Endothelial cell of umbilical vein (primary cell): ENCODE measurements around the gene CPNE6. TPM values are rescaled to one million over a fixed set of nuclear protein-coding genes. Genes with fewer than 3 reads are reported as not detected.

Experiments
- BruUV-seq: library from RNA; stranded (reverse); fragments of 400-500 nt; replicated peaks from 2 replicates; lab custom pipeline; 2021; lab: Mats Ljungman, UMichigan
- CTCF ChIA-PET: fragments of 300-600, 350-600 bp; sonication (Branson Sonifier 250); formaldehyde crosslinking; loops from one replicate; lab custom pipeline; 2021; ENCODE audit warnings: antibody characterized with exemption, inconsistent platforms; lab: Charles Lee
- POLR2A ChIA-PET: fragments of 300-600, 350-600 bp; sonication (Branson Sonifier 250); formaldehyde crosslinking; loops from one replicate; lab custom pipeline; 2021; ENCODE audit warnings: antibody characterized with exemption, inconsistent platforms; lab: Charles Lee
- DNase-seq: peaks from one replicate; pipeline ENCODE4 v3.0.0-alpha.2; 2011; ENCODE audit warnings: low read depth, low spot score
- FAIRE-seq: peaks from 2 replicates; lab custom pipeline; 2011; peaks lifted over from hg19 to GRCh38; lab: Jason Lieb, UNC
- H2AFZ ChIP-seq: 2 replicates; pipeline ENCODE4 v1.6.0; 2012; ENCODE audit warnings: low read depth, low read length, control low read depth, inconsistent platforms
- H3K27ac ChIP-seq: 2 replicates; pipeline ENCODE4 v1.5.1; 2011; ENCODE audit warnings: low read depth, mild to moderate bottlenecking, control low read depth, low read length, moderate library complexity; ENCODE audit not compliant: insufficient read depth
- H3K27me3 ChIP-seq, 2 experiments: 2 replicates each; pipeline versions ENCODE4 v1.6.0 to v1.6.1; 2011; ENCODE audit warnings: low read length in 2 of 2, mixed read lengths in 1 of 2; ENCODE audit not compliant: control insufficient read depth in 2 of 2, insufficient read depth in 2 of 2
- H3K36me3 ChIP-seq, 2 experiments: 2 replicates in 1 of 2; 3 replicates in 1 of 2; pipeline ENCODE4 v1.5.1; 2011; ENCODE audit warnings: low read length in 2 of 2, mild to moderate bottlenecking in 1 of 2, moderate library complexity in 1 of 2; ENCODE audit not compliant: control insufficient read depth in 2 of 2, insufficient read depth in 2 of 2; ENCODE audit errors: extremely low read depth in 1 of 2
- H3K4me1 ChIP-seq: 3 replicates; pipeline ENCODE4 v1.5.1; 2011; ENCODE audit warnings: mild to moderate bottlenecking, low read length; ENCODE audit not compliant: control insufficient read depth, insufficient read depth; ENCODE audit errors: extremely low read depth
- H3K4me2 ChIP-seq: 2 replicates; pipeline ENCODE4 v1.6.1; 2011; ENCODE audit warnings: low read length, control low read depth, mixed read lengths; ENCODE audit not compliant: insufficient read depth
- H3K4me3 ChIP-seq, 3 experiments: fragments of 200-600 bp in 1 of 3; sonication (generic), shearing (Covaris generic) in 1 of 3; replicated peaks in 1 of 3; 2 replicates each; pipeline ENCODE4 v1.5.1; 2011 to 2016; ENCODE audit warnings: control low read depth in 3 of 3, low read length in 3 of 3, mild to moderate bottlenecking in 2 of 3, inconsistent platforms in 1 of 3, low read depth in 1 of 3, moderate library complexity in 1 of 3; ENCODE audit not compliant: insufficient read depth in 1 of 3
- H3K79me2 ChIP-seq: 2 replicates; pipeline ENCODE4 v1.6.0; 2012; ENCODE audit warnings: low read length, inconsistent platforms; ENCODE audit not compliant: control insufficient read depth, insufficient read depth
- H3K9ac ChIP-seq: replicated peaks from 2 replicates; pipeline ENCODE3; 2011; ENCODE audit warnings: low read length, control low read depth; ENCODE audit not compliant: insufficient read depth; ENCODE audit errors: extremely low read depth
- H3K9me1 ChIP-seq: replicated peaks from 3 replicates; pipeline ENCODE4 v1.6.0; 2011; ENCODE audit warnings: mild to moderate bottlenecking, low read length; ENCODE audit not compliant: control insufficient read depth, insufficient read depth; ENCODE audit errors: extremely low read depth
- H3K9me3 ChIP-seq: replicated peaks from 2 replicates; pipeline ENCODE4 v1.5.1; 2012; ENCODE audit warnings: low read length, inconsistent platforms; ENCODE audit not compliant: control insufficient read depth, insufficient read depth
- H4K20me1 ChIP-seq: replicated peaks from 2 replicates; pipeline ENCODE3; 2011; ENCODE audit warnings: mild to moderate bottlenecking, low read length; ENCODE audit not compliant: control insufficient read depth, insufficient read depth; ENCODE audit errors: extremely low read depth
- CTCF ChIP-seq, 2 donors: IDR thresholded peaks; 1 replicate in 1 of 2; 2 replicates in 1 of 2; pipeline ENCODE4 v1.5.1; 2011; ENCODE audit warnings: low read length in 2 of 2, mild to moderate bottlenecking in 2 of 2, moderate library complexity in 2 of 2, control low read depth in 1 of 2, inconsistent platforms in 1 of 2, low read depth in 1 of 2; ENCODE audit not compliant: insufficient read depth in 1 of 2; ENCODE audit errors: extremely low read depth in 1 of 2
- EZH2 ChIP-seq: IDR thresholded peaks from 2 replicates; pipeline ENCODE4 v1.6.1; 2012; ENCODE audit warnings: borderline replicate concordance, low read depth, mild to moderate bottlenecking, moderate library complexity, low read length, inconsistent platforms; ENCODE audit not compliant: severe bottlenecking
- FOS ChIP-seq: IDR thresholded peaks from 2 replicates; pipeline ENCODE4 v1.6.1; 2011; ENCODE audit warnings: mild to moderate bottlenecking, low read length, moderate library complexity, borderline replicate concordance; ENCODE audit not compliant: insufficient read depth
- GATA2 ChIP-seq: IDR thresholded peaks from 2 replicates; pipeline ENCODE4 v1.7.0; 2011; ENCODE audit warnings: low read depth, mild to moderate bottlenecking, moderate library complexity, mixed read lengths, low read length; ENCODE audit not compliant: insufficient read length, insufficient read depth
- JUN ChIP-seq: IDR thresholded peaks from 2 replicates; pipeline ENCODE4 v1.6.1; 2011; ENCODE audit warnings: borderline replicate concordance, low read depth; ENCODE audit not compliant: insufficient read length, insufficient read depth
- MAX ChIP-seq: IDR thresholded peaks from 2 replicates; pipeline ENCODE4 v1.6.1; 2011; ENCODE audit not compliant: insufficient read depth, insufficient read length
- MYC ChIP-seq: IDR thresholded peaks from one replicate; pipeline ENCODE4 v1.6.1; 2011; ENCODE audit warnings: mild to moderate bottlenecking, low read depth, low read length
- POLR2A ChIP-seq: IDR thresholded peaks from 2 replicates; pipeline ENCODE4 v1.6.1; 2012; ENCODE audit warnings: low read depth, mild to moderate bottlenecking, control low read depth, low read length
- POLR2AphosphoS5 ChIP-seq: IDR thresholded peaks from 2 replicates; pipeline ENCODE4 v1.6.1; 2012; ENCODE audit warnings: low read depth, mild to moderate bottlenecking, control low read depth, low read length, moderate library complexity; ENCODE audit not compliant: insufficient read depth
- dilution Hi-C: fragments of 300-500 bp; cut with MboI; formaldehyde crosslinking; loops from one replicate; pipeline ENCODE4 v1.15.0; 2019; ENCODE audit warnings: low sequenced_read_pairs; ENCODE audit not compliant: extremely low pct_ligation_motif_present
- intact Hi-C: fragments of 100-400 bp; cut with micrococcal nuclease; formaldehyde crosslinking; loops from one replicate; pipeline ENCODE4 v1.10.0; 2022
- polyA plus RNA-seq, 4 experiments: library from polyadenylated mRNA; depleted of rRNA in 3 of 4; stranded (reverse) in 3 of 4; unstranded in 1 of 4; fragments of >200 nt; gene quantifications; 2 replicates each; pipeline versions ENCODE4 v1.2.1 to v1.2.3, GENCODE V29; 2011 to 2012; ENCODE audit warnings: missing spikeins in 1 of 4
- total RNA-seq: library from RNA; stranded (reverse); gene quantifications from 2 replicates; pipeline ENCODE4 v1.2.3, GENCODE V29; 2021

The CPNE6 gene
- total and polyA plus RNA-seq, 2 donors (not counting 3 experiments of a cell fraction or from before 2014, with no cell fraction given), result not detected

- intact Hi-C loops, result no loop called here
- no TSS peak for BruUV-seq
- dilution Hi-C loops, result no loop called here
Observed at GRCh38 chr14:24071836-24072430, 571 bp downstream of the CPNE6 start.

More at GRCh38 chr14:24071836-24072430, 571 bp downstream of the CPNE6 start:
- H3K4me3 ChIP-seq, result no peak overlapping the region
- H3K27me3 ChIP-seq, result no peaks in the 10 kb centered on the region
- POLR2A ChIA-PET, result no interaction called here
- FAIRE-seq, result no peak
- H3K4me2 ChIP-seq, result no peak overlapping the region
- CTCF ChIA-PET, result interaction anchor here (1.1 kb wide), 1 partner anchor 14 kb away, joined by 3 read pairs; no protein-coding TSS in a partner anchor
- H2AFZ ChIP-seq, result no peak overlapping the region
- H3K79me2 ChIP-seq, result no peaks in the 10 kb centered on the region
- DNase-seq, result no peak
- no peaks in the 10 kb centered on the region for H3K36me3 ChIP-seq
- H3K9me1 ChIP-seq, result no peaks in the 10 kb centered on the region
- no peaks in the 10 kb centered on the region for H4K20me1 ChIP-seq
- TF ChIP-seq CTCF (IDR thresholded peaks at IDR 0.05; ENCODE audit: extremely low read depth in 1 of 2, insufficient read depth in 1 of 2, low read depth in 1 of 2, low read length in 2 of 2), result no peak
- TF ChIP-seq MAX, result no peak
- TF ChIP-seq MYC, result no peak
- no peak for TF ChIP-seq POLR2AphosphoS5
- no peak for TF ChIP-seq GATA2
- TF ChIP-seq FOS, result no peak
- TF ChIP-seq POLR2A, result no peak
- TF ChIP-seq JUN, result no peak
- no peak for TF ChIP-seq EZH2
- no peak overlapping the region for H3K9ac ChIP-seq
- H3K9me3 ChIP-seq, result no peaks in the 10 kb centered on the region
- no peak overlapping the region for H3K27ac ChIP-seq
- no peaks in the 10 kb centered on the region for H3K4me1 ChIP-seq
